Measurements from ENCODE around the gene ALDH3B2. TPM values are rescaled to one million over a fixed set of nuclear protein-coding genes. Genes with fewer than 3 reads are reported as not detected.
"Not testable (repeated sequence)": the region's sequence is repeated elsewhere in the genome, so short reads cannot be mapped to it uniquely, and the experiment has no call there.

Gene ALDH3B2
- 10 to 100 TPM in 2 of 3 donors, under 1 TPM in 1; 0.32 to 62.3 (median 44.1) TPM for total RNA-seq

GRCh38 chr11:67674442-67674871 lies at the start of gene ALDH3B2:
TSS of gene ALDH3B2 (minus strand) at chr11:67674623. CDS start at chr11:67666935, 7,688 bp downstream.
- Histone ChIP-seq H3K4me3 (peak within 1 kb of the TSS in 2 of 3 donors; percentile 30 to 55), H3K27me3 (peaks cover 0 to 5% of the 10 kb centered on the region in 2 donors), H3K9me3 (no peaks in the 10 kb centered on the region), H3K4me1 (peaks cover 0 to 4% of the 10 kb centered on the region in 2 donors), H3K36me3 (no peaks in the 10 kb centered on the region), H3K27ac (peak within 1 kb of the TSS; percentile 76 to 88)
- DNase-seq (ENCODE audit: low spot score in 2 of 2) = peak; percentile 87 to 89
- peak in 2 of 3 donors; percentile 78 to 90 for TF ChIP-seq POLR2AphosphoS5 (IDR thresholded peaks at IDR 0.05)
- no peak for TF ChIP-seq POLR2A (IDR thresholded peaks at IDR 0.05)
- TF ChIP-seq, protein P1, sequence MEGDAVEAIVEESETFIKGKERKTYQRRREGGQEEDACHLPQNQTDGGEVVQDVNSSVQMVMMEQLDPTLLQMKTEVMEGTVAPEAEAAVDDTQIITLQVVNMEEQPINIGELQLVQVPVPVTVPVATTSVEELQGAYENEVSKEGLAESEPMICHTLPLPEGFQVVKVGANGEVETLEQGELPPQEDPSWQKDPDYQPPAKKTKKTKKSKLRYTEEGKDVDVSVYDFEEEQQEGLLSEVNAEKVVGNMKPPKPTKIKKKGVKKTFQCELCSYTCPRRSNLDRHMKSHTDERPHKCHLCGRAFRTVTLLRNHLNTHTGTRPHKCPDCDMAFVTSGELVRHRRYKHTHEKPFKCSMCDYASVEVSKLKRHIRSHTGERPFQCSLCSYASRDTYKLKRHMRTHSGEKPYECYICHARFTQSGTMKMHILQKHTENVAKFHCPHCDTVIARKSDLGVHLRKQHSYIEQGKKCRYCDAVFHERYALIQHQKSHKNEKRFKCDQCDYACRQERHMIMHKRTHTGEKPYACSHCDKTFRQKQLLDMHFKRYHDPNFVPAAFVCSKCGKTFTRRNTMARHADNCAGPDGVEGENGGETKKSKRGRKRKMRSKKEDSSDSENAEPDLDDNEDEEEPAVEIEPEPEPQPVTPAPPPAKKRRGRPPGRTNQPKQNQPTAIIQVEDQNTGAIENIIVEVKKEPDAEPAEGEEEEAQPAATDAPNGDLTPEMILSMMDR (IDR thresholded peaks at IDR 0.05) = no peak
- intact Hi-C loops (cut with DNase I; ENCODE audit: low total_unique reads) = no loop called here

- not testable (repeated sequence) for H3K4me1 ChIP-seq, H3K27ac ChIP-seq
Observed at GRCh38 chr11:67723036-67723435, 48.6 kb upstream of the ALDH3B2 start.

GRCh38 chr11:67716226-67716625 lies 41.8 kb upstream of the ALDH3B2 start:
- H3K4me1 ChIP-seq; H3K27me3 ChIP-seq; DNase-seq (ENCODE audit: low spot score in 2 of 2); H3K4me3 ChIP-seq; H3K27ac ChIP-seq; H3K36me3 ChIP-seq; H3K9me3 ChIP-seq; intact Hi-C loops (cut with DNase I; ENCODE audit: low total_unique reads): not testable (repeated sequence)

More at GRCh38 chr11:67723036-67723435, 48.6 kb upstream of the ALDH3B2 start:
- H3K36me3 ChIP-seq; H3K27me3 ChIP-seq; DNase-seq (ENCODE audit: low spot score in 2 of 2); H3K9me3 ChIP-seq; H3K4me3 ChIP-seq: not testable (repeated sequence)
- intact Hi-C loops (cut with DNase I; ENCODE audit: low total_unique reads) = loop anchor here (10.0 kb wide), 1 partner anchor 1912 kb away; no protein-coding TSS in a partner anchor

DNA sequence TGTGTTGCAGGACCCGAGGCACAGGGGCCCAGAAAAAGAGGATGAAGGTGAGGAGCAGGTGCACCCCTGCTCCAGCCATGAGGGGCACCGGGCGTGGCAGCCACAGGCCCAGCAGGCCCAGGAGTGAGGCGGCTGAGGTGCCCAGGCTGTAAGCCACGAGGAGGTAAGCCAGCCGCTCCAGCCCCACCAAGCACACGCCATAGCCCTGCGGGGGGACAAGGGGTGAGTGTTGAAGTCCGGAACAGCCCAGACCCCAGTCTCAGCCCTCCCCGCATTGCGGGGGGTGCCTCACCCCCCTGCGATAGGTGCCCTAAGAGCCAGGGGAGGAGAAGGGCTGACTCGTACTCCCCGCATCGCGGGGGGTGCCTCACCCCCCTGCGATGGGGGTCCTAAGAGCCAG lies 41.4 kb upstream of the ALDH3B2 start:
- H3K9me3 ChIP-seq; H3K27ac ChIP-seq; H3K4me3 ChIP-seq; intact Hi-C loops (cut with DNase I; ENCODE audit: low total_unique reads); H3K27me3 ChIP-seq; H3K36me3 ChIP-seq; DNase-seq (ENCODE audit: low spot score in 2 of 2); H3K4me1 ChIP-seq: not testable (repeated sequence)

GRCh38 chr11:67713892-67714509 lies 39.6 kb upstream of the ALDH3B2 start:
- H3K9me3 ChIP-seq; H3K4me1 ChIP-seq; H3K4me3 ChIP-seq; H3K27ac ChIP-seq; DNase-seq (ENCODE audit: low spot score in 2 of 2); H3K27me3 ChIP-seq; H3K36me3 ChIP-seq; intact Hi-C loops (cut with DNase I; ENCODE audit: low total_unique reads): not testable (repeated sequence)
- TF ChIP-seq, protein P1 (IDR thresholded peaks at IDR 0.05) = peak in 1 of 3 donors; percentile 51

DNA sequence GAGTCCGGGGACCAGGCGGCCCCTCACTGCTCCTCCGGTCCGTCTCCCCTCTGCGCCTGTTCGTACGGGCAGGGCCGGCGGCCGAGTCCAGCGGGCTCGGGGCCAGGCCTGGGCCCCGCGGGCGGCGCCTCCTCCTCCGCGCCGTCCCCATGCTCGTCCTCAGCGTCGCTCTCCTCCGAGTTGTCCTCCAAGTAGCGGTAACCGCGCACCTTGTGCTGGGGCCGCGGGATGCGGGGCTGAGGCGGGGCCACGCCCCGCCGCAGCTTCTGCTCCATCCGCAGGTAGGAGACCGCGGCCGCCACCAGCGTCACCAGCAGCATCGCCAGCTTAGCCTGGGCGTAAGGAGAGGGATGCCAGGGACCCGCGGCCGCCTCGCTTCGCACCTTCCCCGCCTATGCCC lies 37.3 kb upstream of the ALDH3B2 start:
- intact Hi-C loops (cut with DNase I; ENCODE audit: low total_unique reads); H3K27me3 ChIP-seq; DNase-seq (ENCODE audit: low spot score in 2 of 2); H3K9me3 ChIP-seq; H3K27ac ChIP-seq; H3K36me3 ChIP-seq; H3K4me1 ChIP-seq: not testable (repeated sequence)
- peak overlapping the region in 2 of 3 donors; percentile 38 to 57 for H3K4me3 ChIP-seq

DNA sequence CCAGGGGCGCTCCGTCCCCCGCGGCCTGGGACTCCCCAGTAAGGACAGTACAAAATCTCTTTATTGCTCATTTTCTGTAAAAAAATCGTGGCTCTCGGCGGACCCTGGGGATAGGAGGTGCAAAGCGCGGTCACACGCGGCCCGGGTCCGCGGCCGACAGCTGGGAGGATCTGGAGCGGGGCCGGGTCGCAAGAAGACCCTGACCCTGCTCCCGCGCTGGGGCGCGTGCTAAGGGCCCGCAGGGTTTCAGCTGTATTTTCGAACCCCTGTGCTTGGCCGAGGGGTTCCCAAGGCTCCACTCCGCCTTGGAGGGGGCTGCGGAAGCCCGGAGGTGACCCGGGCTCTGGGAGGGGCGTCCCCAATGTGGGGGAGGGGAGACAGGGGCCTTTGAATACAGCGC lies 36.8 kb upstream of the ALDH3B2 start:
- DNase-seq (ENCODE audit: low spot score in 2 of 2); H3K4me1 ChIP-seq; H3K27ac ChIP-seq; intact Hi-C loops (cut with DNase I; ENCODE audit: low total_unique reads); H3K36me3 ChIP-seq; H3K27me3 ChIP-seq; H3K9me3 ChIP-seq: not testable (repeated sequence)
- H3K4me3 ChIP-seq = peak overlapping the region in 2 of 3 donors; percentile 38 to 57

- H3K27me3 ChIP-seq; H3K9me3 ChIP-seq; H3K4me1 ChIP-seq; H3K27ac ChIP-seq; DNase-seq (ENCODE audit: low spot score in 2 of 2); H3K36me3 ChIP-seq; intact Hi-C loops (cut with DNase I; ENCODE audit: low total_unique reads); H3K4me3 ChIP-seq: not testable (repeated sequence)
Observed at GRCh38 chr11:67709806-67710205, 35.4 kb upstream of the ALDH3B2 start.

Measured in breast epithelium (tissue), 4 donors.